ENCODE measurements around the gene OR14A2.

- TF ChIP-seq CTCF (conservative IDR thresholded peaks at IDR 0.05; ENCODE audit: low read length) (no peak), EZH2phosphoT487 (IDR thresholded peaks at IDR 0.05; ENCODE audit: borderline replicate concordance) (no peak)
Measured at GRCh38 chr1:247679639-247680038, 68.3 kb downstream of the OR14A2 start, which contains the start of gene OR13G1.
